Measurements from ENCODE around the gene AFF3.

GRCh38 chr2:99618579-99619097 lies 523.8 kb downstream of the AFF3 start:
- TF ChIP-seq CTCF (IDR thresholded peaks at IDR 0.05) (no peak), POLR2A (IDR thresholded peaks at IDR 0.05) (no peak)
